Neural progenitor cell (in vitro differentiated cells): ENCODE measurements around the gene SOSTDC1. TPM values are rescaled to one million over a fixed set of nuclear protein-coding genes. Genes with fewer than 3 reads are reported as not detected.
A peak's percentile ranks its signal among the peaks of the same experiment; 100 is the strongest.

ENCODE experiments used
- DNase-seq: peaks from one replicate; pipeline ENCODE4 v3.0.0-alpha.2; 2016; ENCODE audit warnings: low spot score
- H2AFZ ChIP-seq: fragments of 200-600 bp; sonication (generic); replicated peaks from 2 replicates; pipeline ENCODE4 v1.6.1; 2016; ENCODE audit warnings: antibody characterized with exemption
- H3F3A ChIP-seq: fragments of 200-600 bp; sonication (generic); 2 replicates; pipeline ENCODE4 v1.6.1; 2016; ENCODE audit warnings: antibody characterized with exemption, low read depth
- H3K27ac ChIP-seq: fragments of 200-600 bp; sonication (generic); 2 replicates; pipeline ENCODE4 v1.5.1; 2016; ENCODE audit warnings: mild to moderate bottlenecking
- H3K27me3 ChIP-seq: fragments of 200-600 bp; sonication (generic); 2 replicates; pipeline ENCODE4 v1.6.1; 2016; ENCODE audit warnings: mild to moderate bottlenecking, moderate library complexity
- H3K36me3 ChIP-seq: fragments of 200-600 bp; sonication (generic); 2 replicates; pipeline ENCODE4 v1.5.1; 2016
- H3K4me1 ChIP-seq: fragments of 200-600 bp; sonication (generic); 2 replicates; pipeline ENCODE4 v1.6.1; 2016; ENCODE audit warnings: mixed run types
- H3K4me2 ChIP-seq: fragments of 200-600 bp; sonication (generic); 2 replicates; pipeline ENCODE4 v1.6.1; 2016
- H3K4me3 ChIP-seq: fragments of 200-600 bp; sonication (generic); 2 replicates; pipeline ENCODE4 v1.5.1; 2016
- H3K79me2 ChIP-seq: fragments of 200-600 bp; sonication (generic); 2 replicates; pipeline ENCODE4 v1.6.1; 2016; ENCODE audit warnings: low read depth
- H3K9ac ChIP-seq: fragments of 200-600 bp; sonication (generic); 2 replicates; pipeline ENCODE4 v1.6.1; 2016
- H3K9me3 ChIP-seq: fragments of 200-600 bp; sonication (generic); 2 replicates; pipeline ENCODE4 v1.5.1; 2016; ENCODE audit warnings: low read depth
- H4K20me1 ChIP-seq: fragments of 200-600 bp; sonication (generic); 2 replicates; pipeline ENCODE4 v1.6.1; 2016; ENCODE audit warnings: low read depth
- H3K27ac Mint-ChIP-seq: 3 replicates; pipeline ENCODE4 v1.8.0; 2021; ENCODE audit warnings: mixed read lengths
- H3K27me3 Mint-ChIP-seq: 2 replicates; pipeline ENCODE4 v1.8.0; 2022; ENCODE audit warnings: low read depth, mild to moderate bottlenecking, inconsistent platforms, moderate library complexity, mixed read lengths; ENCODE audit not compliant: insufficient read depth
- H3K36me3 Mint-ChIP-seq: 3 replicates; pipeline ENCODE4 v1.8.0; 2021; ENCODE audit warnings: mixed read lengths
- H3K4me1 Mint-ChIP-seq: 3 replicates; pipeline ENCODE4 v1.8.0; 2021; ENCODE audit warnings: mixed read lengths
- H3K4me3 Mint-ChIP-seq: 3 replicates; pipeline ENCODE4 v1.8.0; 2021; ENCODE audit warnings: mild to moderate bottlenecking, moderate library complexity, mixed read lengths
- H3K9me3 Mint-ChIP-seq: 3 replicates; pipeline ENCODE4 v1.8.0; 2020; ENCODE audit warnings: mixed read lengths
- EZH2 ChIP-seq: fragments of 200-600 bp; sonication (generic); IDR thresholded peaks from 2 replicates; pipeline ENCODE4 v1.6.1; 2017; ENCODE audit warnings: antibody characterized with exemption, mild to moderate bottlenecking, moderate library complexity
- EZH2phosphoT487 ChIP-seq: fragments of 200-600 bp; sonication (generic); IDR thresholded peaks from 2 replicates; pipeline ENCODE4 v1.6.1; 2017; ENCODE audit warnings: antibody characterized with exemption
- total RNA-seq: library from RNA; depleted of rRNA; stranded (reverse); fragments of >200 nt; gene quantifications from 2 replicates; pipeline ENCODE4 v1.2.3, GENCODE V29; 2015; ENCODE audit warnings: low replicate concordance
- TF ChIP-seq, protein P1 (sequence below): fragments of 200-600 bp; sonication (generic); IDR thresholded peaks from 2 replicates; pipeline ENCODE4 v1.5.1; 2017; ENCODE audit warnings: antibody characterized with exemption, mild to moderate bottlenecking

Gene SOSTDC1
- total RNA-seq, 1 donor from 2014 or later = 1.9 TPM

DNA sequence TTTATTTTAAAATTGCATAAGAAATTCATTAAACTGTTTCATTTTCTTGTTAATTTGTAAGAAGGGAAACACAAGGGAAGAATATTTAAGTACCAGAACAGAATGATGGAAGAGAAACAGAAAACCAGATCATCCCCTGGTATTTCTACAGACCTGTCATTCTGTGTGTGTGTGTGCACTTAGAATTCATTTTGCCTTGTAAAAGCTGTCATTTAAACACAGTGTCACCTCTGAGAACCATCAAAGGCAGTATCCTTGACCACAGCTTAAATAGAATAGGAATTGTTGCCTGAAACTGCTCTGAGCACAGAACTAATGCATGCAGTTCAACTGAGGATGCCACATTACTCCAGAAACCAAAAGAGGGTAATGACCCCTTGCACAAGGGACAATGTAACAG lies 37.4 kb downstream of the SOSTDC1 start:
- no peaks in the 10 kb centered on the region for H4K20me1 ChIP-seq
- TF ChIP-seq EZH2 (no peak), EZH2phosphoT487 (no peak)
- TF ChIP-seq, protein P1, sequence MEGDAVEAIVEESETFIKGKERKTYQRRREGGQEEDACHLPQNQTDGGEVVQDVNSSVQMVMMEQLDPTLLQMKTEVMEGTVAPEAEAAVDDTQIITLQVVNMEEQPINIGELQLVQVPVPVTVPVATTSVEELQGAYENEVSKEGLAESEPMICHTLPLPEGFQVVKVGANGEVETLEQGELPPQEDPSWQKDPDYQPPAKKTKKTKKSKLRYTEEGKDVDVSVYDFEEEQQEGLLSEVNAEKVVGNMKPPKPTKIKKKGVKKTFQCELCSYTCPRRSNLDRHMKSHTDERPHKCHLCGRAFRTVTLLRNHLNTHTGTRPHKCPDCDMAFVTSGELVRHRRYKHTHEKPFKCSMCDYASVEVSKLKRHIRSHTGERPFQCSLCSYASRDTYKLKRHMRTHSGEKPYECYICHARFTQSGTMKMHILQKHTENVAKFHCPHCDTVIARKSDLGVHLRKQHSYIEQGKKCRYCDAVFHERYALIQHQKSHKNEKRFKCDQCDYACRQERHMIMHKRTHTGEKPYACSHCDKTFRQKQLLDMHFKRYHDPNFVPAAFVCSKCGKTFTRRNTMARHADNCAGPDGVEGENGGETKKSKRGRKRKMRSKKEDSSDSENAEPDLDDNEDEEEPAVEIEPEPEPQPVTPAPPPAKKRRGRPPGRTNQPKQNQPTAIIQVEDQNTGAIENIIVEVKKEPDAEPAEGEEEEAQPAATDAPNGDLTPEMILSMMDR = no peak
- H3K4me2 ChIP-seq = no peak overlapping the region
- H2AFZ ChIP-seq = no peak overlapping the region
- no peak overlapping the region for H3K27ac Mint-ChIP-seq
- DNase-seq = no peak
- no peaks in the 10 kb centered on the region for H3K9me3 Mint-ChIP-seq
- H3K9me3 ChIP-seq = no peaks in the 10 kb centered on the region
- no peak overlapping the region for H3K27ac ChIP-seq
- no peaks in the 10 kb centered on the region for H3K79me2 ChIP-seq
- no peak overlapping the region for H3K4me3 Mint-ChIP-seq
- peaks cover 2% of the 10 kb centered on the region for H3K27me3 Mint-ChIP-seq
- peaks cover 8% of the 10 kb centered on the region for H3K4me1 ChIP-seq
- no peaks in the 10 kb centered on the region for H3F3A ChIP-seq
- no peaks in the 10 kb centered on the region for H3K27me3 ChIP-seq
- no peaks in the 10 kb centered on the region for H3K36me3 Mint-ChIP-seq
- H3K9ac ChIP-seq = no peak overlapping the region
- H3K4me3 ChIP-seq = no peak overlapping the region
- no peaks in the 10 kb centered on the region for H3K36me3 ChIP-seq
- H3K4me1 Mint-ChIP-seq = peaks cover 5% of the 10 kb centered on the region

DNA sequence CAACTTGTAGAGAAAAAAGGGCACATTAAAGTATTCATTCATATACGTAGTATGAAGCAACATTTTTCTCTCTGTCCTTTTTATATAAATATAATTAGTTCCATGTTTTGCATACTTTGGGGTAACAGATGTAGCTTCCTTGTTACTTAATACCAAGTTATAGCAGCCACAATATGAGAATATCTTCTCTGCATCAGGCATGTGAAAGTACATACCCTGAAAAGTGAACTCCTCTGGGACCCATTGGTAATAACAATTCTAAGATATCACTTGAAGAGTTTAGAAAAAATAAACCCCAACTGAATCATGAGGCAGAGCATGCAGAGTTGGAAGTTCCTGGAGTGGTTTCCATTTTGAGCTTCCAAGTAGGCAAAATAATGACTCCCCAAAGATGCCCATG lies 41.8 kb downstream of the SOSTDC1 start:
- Mint-ChIP-seq H3K27me3 (peaks cover 6% of the 10 kb centered on the region), H3K9me3 (peaks cover 3% of the 10 kb centered on the region), H3K4me1 (peaks cover 19% of the 10 kb centered on the region), H3K27ac (no peak overlapping the region), H3K4me3 (no peak overlapping the region), H3K36me3 (no peaks in the 10 kb centered on the region)
- Histone ChIP-seq H3F3A (peaks cover 18% of the 10 kb centered on the region), H3K4me2 (no peak overlapping the region), H3K9me3 (no peaks in the 10 kb centered on the region), H3K36me3 (no peaks in the 10 kb centered on the region), H3K4me1 (peaks cover 6% of the 10 kb centered on the region), H3K27ac (no peak overlapping the region), H3K4me3 (no peak overlapping the region), H2AFZ (no peak overlapping the region), H4K20me1 (no peaks in the 10 kb centered on the region), H3K9ac (no peak overlapping the region), H3K79me2 (no peaks in the 10 kb centered on the region), H3K27me3 (no peaks in the 10 kb centered on the region)
- DNase-seq = no peak
- TF ChIP-seq EZH2 (no peak), EZH2phosphoT487 (no peak)
- TF ChIP-seq, protein P1 = no peak

DNA sequence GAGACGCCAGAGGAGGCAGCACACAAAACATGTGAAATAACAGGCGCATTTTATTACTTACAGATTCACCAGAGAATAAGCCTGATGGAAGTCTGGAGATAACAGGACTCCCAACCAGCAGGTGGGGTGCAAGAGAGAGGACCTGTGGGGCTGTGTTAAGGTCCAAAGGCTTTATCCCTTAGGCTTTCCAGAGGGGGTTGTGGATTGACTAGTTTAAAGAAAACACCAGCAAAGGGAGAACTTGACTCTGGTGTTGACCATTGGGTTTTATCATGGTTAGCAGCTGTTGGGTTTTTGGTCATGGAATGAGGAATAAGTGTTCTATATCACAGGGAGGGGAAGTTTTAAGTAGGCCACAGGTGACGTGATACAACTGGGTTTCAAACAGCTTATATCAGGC lies 42.6 kb downstream of the SOSTDC1 start:
- H3K4me1 Mint-ChIP-seq = peaks cover 26% of the 10 kb centered on the region
- Histone ChIP-seq H3K36me3 (no peaks in the 10 kb centered on the region), H3K4me1 (peaks cover 6% of the 10 kb centered on the region), H4K20me1 (no peaks in the 10 kb centered on the region), H3K4me3 (no peak overlapping the region), H3K79me2 (no peaks in the 10 kb centered on the region), H2AFZ (no peak overlapping the region), H3K27me3 (no peaks in the 10 kb centered on the region), H3K4me2 (no peak overlapping the region), H3K9me3 (no peaks in the 10 kb centered on the region), H3F3A (peaks cover 19% of the 10 kb centered on the region), H3K9ac (no peak overlapping the region), H3K27ac (no peak overlapping the region)
- peaks cover 3% of the 10 kb centered on the region for H3K9me3 Mint-ChIP-seq
- no peak overlapping the region for H3K4me3 Mint-ChIP-seq
- no peak overlapping the region for H3K27ac Mint-ChIP-seq
- no peaks in the 10 kb centered on the region for H3K36me3 Mint-ChIP-seq
- H3K27me3 Mint-ChIP-seq = peaks cover 6% of the 10 kb centered on the region
- peak; percentile 6 for DNase-seq
- TF ChIP-seq EZH2 = no peak
- TF ChIP-seq, protein P1 = peak; percentile 6

DNA sequence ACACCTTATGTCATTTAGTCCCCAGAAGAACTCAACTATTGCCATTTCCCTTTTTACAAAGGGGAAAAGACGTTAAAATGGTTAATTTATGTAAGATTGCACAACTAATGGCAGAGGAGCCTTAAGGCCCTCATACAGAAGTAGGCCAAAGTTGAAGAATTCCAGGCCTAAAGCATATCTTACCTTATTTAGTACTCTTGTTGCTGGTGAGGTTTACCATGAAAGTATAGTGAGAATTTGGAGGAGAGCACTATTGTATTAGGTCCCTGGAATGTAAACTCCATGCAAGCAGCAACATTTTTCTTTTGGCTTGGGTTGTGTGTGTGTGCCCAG lies 43.5 kb downstream of the SOSTDC1 start:
- H3K27me3 Mint-ChIP-seq = peaks cover 6% of the 10 kb centered on the region
- Histone ChIP-seq H3K4me3 (no peak overlapping the region), H3K27ac (no peak overlapping the region), H3K27me3 (no peaks in the 10 kb centered on the region), H3K9ac (no peak overlapping the region), H3K9me3 (no peaks in the 10 kb centered on the region), H4K20me1 (no peaks in the 10 kb centered on the region), H3F3A (peaks cover 19% of the 10 kb centered on the region), H3K79me2 (no peaks in the 10 kb centered on the region), H3K4me1 (peaks cover 6% of the 10 kb centered on the region), H3K4me2 (no peak overlapping the region), H2AFZ (no peak overlapping the region), H3K36me3 (no peaks in the 10 kb centered on the region)
- H3K36me3 Mint-ChIP-seq = no peaks in the 10 kb centered on the region
- DNase-seq = no peak
- H3K27ac Mint-ChIP-seq = no peak overlapping the region
- H3K9me3 Mint-ChIP-seq = peaks cover 3% of the 10 kb centered on the region
- TF ChIP-seq, protein P1 = no peak
- TF ChIP-seq EZH2 (no peak), EZH2phosphoT487 (no peak)
- H3K4me1 Mint-ChIP-seq = peaks cover 26% of the 10 kb centered on the region
- H3K4me3 Mint-ChIP-seq = peak overlapping the region; percentile 81
